Esophagus muscularis mucosa (tissue), 4 donors: ENCODE measurements around the gene KCNG1. TPM values are rescaled to one million over a fixed set of nuclear protein-coding genes. Genes with fewer than 3 reads are reported as not detected.
"Not testable (repeated sequence)": the region's sequence is repeated elsewhere in the genome, so short reads cannot be mapped to it uniquely, and the experiment has no call there.

Experiments
- DNase-seq: peaks from one replicate; pipeline ENCODE4 v3.0.0-alpha.2; 2017; ENCODE audit errors: extremely low spot score
- H3K27ac ChIP-seq, 4 donors: fragments of 200-600 bp; sonication (generic); replicated peaks in 1 of 4; 1 replicate in 3 of 4; 2 replicates in 1 of 4; pipeline ENCODE4 v1.5.1; 2016 to 2019; ENCODE audit warnings: mild to moderate bottlenecking in 1 of 4
- H3K27me3 ChIP-seq, 4 donors: fragments of 200-600 bp; sonication (generic); one replicate each; pipeline versions ENCODE4 v1.5.1 to v1.6.0; 2016 to 2019
- H3K36me3 ChIP-seq, 4 donors: fragments of 200-600 bp; sonication (generic); one replicate each; pipeline ENCODE4 v1.5.1; 2016 to 2019
- H3K4me1 ChIP-seq, 4 donors: fragments of 200-600 bp; sonication (generic); one replicate each; pipeline ENCODE4 v1.5.1; 2016 to 2019
- H3K4me3 ChIP-seq, 4 donors: fragments of 200-600 bp; sonication (generic); 1 replicate in 2 of 4; 2 replicates in 2 of 4; pipeline ENCODE4 v1.5.1; 2016 to 2019; ENCODE audit warnings: mild to moderate bottlenecking in 4 of 4, moderate library complexity in 1 of 4
- H3K9me3 ChIP-seq, 4 donors: fragments of 200-600 bp; sonication (generic); 1 replicate in 3 of 4; 2 replicates in 1 of 4; pipeline ENCODE4 v1.5.1; 2016 to 2019
- CTCF ChIP-seq, 3 experiments: fragments of 200-600 bp in 2 of 3; fragments of 450-650 bp in 1 of 3; sonication (generic) in 2 of 3; IDR thresholded peaks; one replicate each; pipeline ENCODE4 v1.5.1; 2017 to 2019; ENCODE audit warnings: antibody characterized with exemption in 3 of 3, mild to moderate bottlenecking in 2 of 3, moderate library complexity in 1 of 3
- EP300 ChIP-seq: sonication (generic); formaldehyde crosslinking; IDR thresholded peaks from one replicate; pipeline ENCODE4 v1.6.1; 2017; ENCODE audit warnings: antibody characterized with exemption
- POLR2A ChIP-seq: fragments of 450-650 bp; IDR thresholded peaks from one replicate; pipeline ENCODE4 v1.6.1; 2017; ENCODE audit warnings: antibody characterized with exemption, moderate library complexity, mild to moderate bottlenecking, low read depth
- POLR2AphosphoS5 ChIP-seq, 2 donors: sonication (generic); formaldehyde crosslinking; IDR thresholded peaks; one replicate each; pipeline ENCODE4 v1.6.1; 2017; ENCODE audit warnings: antibody characterized with exemption in 2 of 2
- WGBS: methylation state at CpG from one replicate; pipeline ENCODE4 v1.1.5; 2018; 5-methylcytosine and 5-hydroxymethylcytosine counted together
- intact Hi-C: fragments of 100-400 bp; cut with DNase I; formaldehyde crosslinking; loops from one replicate; pipeline ENCODE4 v1.15.1; 2023
- total RNA-seq, 4 donors: library from RNA; depleted of rRNA; stranded (reverse); fragments of >200 nt; gene quantifications; one replicate each; pipeline versions ENCODE4 v1.1.0 to v1.2.1, GENCODE V29; 2016

Gene KCNG1
- total RNA-seq, 4 donors from 2014 or later, result 0.42 to 2.2 (median 0.64) TPM

GRCh38 chr20:51058017-51058416, 35.1 kb upstream of the KCNG1 start:
- no peak for DNase-seq
- no peaks in the 10 kb centered on the region for H3K36me3 ChIP-seq
- intact Hi-C loops, result no loop called here
- no peak overlapping the region for H3K27ac ChIP-seq
- H3K4me3 ChIP-seq, result no peak overlapping the region
- peaks cover 0 to 59% (median 4%) of the 10 kb centered on the region in 4 donors for H3K27me3 ChIP-seq
- H3K9me3 ChIP-seq, result peaks cover 0 to 5% (median 0%) of the 10 kb centered on the region in 4 donors
- 48% methylated on average over 9 of the region's 9 CpGs for WGBS
- TF ChIP-seq POLR2A (no peak), POLR2AphosphoS5 (IDR thresholded peaks at IDR 0.05) (no peak), EP300 (no peak), CTCF (IDR thresholded peaks at IDR 0.05) (no peak)
- H3K4me1 ChIP-seq, result no peaks in the 10 kb centered on the region

- no peaks in the 10 kb centered on the region for H3K4me1 ChIP-seq
- no peak overlapping the region for H3K4me3 ChIP-seq
- no peaks in the 10 kb centered on the region for H3K36me3 ChIP-seq
- intact Hi-C loops, result no loop called here
- DNase-seq, result no peak
- WGBS, result 65% methylated on average over 6 of the region's 11 CpGs
- peaks cover 0 to 75% (median 4%) of the 10 kb centered on the region in 4 donors for H3K27me3 ChIP-seq
- no peak overlapping the region for H3K27ac ChIP-seq
- H3K9me3 ChIP-seq, result peaks cover 0 to 5% (median 0%) of the 10 kb centered on the region in 4 donors
- TF ChIP-seq EP300, result no peak
These were observed 31.3 kb upstream of the KCNG1 start for GRCh38 chr20:51054233-51054632.

GRCh38 chr20:51050531-51051075, 27.7 kb upstream of the KCNG1 start:
- H3K27me3 ChIP-seq, result peaks cover 0 to 51% (median 0%) of the 10 kb centered on the region in 4 donors
- 46% methylated on average over 8 of the region's 8 CpGs for WGBS
- H3K9me3 ChIP-seq, result peaks cover 0 to 6% (median 3%) of the 10 kb centered on the region in 4 donors
- intact Hi-C loops, result no loop called here
- no peak overlapping the region for H3K4me3 ChIP-seq
- no peaks in the 10 kb centered on the region for H3K4me1 ChIP-seq
- no peak overlapping the region for H3K27ac ChIP-seq
- TF ChIP-seq POLR2A, result no peak
- TF ChIP-seq POLR2AphosphoS5 (IDR thresholded peaks at IDR 0.05), result no peak
- TF ChIP-seq EP300, result no peak
- TF ChIP-seq CTCF (IDR thresholded peaks at IDR 0.05), result no peak
- no peak for DNase-seq
- no peaks in the 10 kb centered on the region for H3K36me3 ChIP-seq

- WGBS, result 78% methylated on average over 9 of the region's 9 CpGs
- no peak overlapping the region for H3K27ac ChIP-seq
- intact Hi-C loops, result no loop called here
- no peak for DNase-seq
- H3K9me3 ChIP-seq, result peaks cover 0 to 6% (median 3%) of the 10 kb centered on the region in 4 donors
- no peaks in the 10 kb centered on the region for H3K36me3 ChIP-seq
- no peak for TF ChIP-seq CTCF (IDR thresholded peaks at IDR 0.05)
- no peak for TF ChIP-seq POLR2AphosphoS5 (IDR thresholded peaks at IDR 0.05)
- no peak for TF ChIP-seq EP300
- no peak for TF ChIP-seq POLR2A
- peaks cover 0 to 33% (median 0%) of the 10 kb centered on the region in 4 donors for H3K27me3 ChIP-seq
- H3K4me1 ChIP-seq, result no peaks in the 10 kb centered on the region
- no peak overlapping the region for H3K4me3 ChIP-seq
These were observed 23.4 kb upstream of the KCNG1 start for GRCh38 chr20:51046021-51046985.

GRCh38 chr20:51045492-51045891, 22.6 kb upstream of the KCNG1 start:
- H3K27ac ChIP-seq, DNase-seq, H3K36me3 ChIP-seq, H3K9me3 ChIP-seq, H3K4me3 ChIP-seq, intact Hi-C loops, H3K4me1 ChIP-seq: not testable (repeated sequence)
- WGBS, result 87% methylated on average over 9 of the region's 9 CpGs
- peaks cover 0 to 31% (median 0%) of the 10 kb centered on the region in 4 donors for H3K27me3 ChIP-seq
